ENCODE data around the gene SLC6A5. TPM values are rescaled to one million over a fixed set of nuclear protein-coding genes. Genes with fewer than 3 reads are reported as not detected.
"Not testable (repeated sequence)": the region's sequence is repeated elsewhere in the genome, so short reads cannot be mapped to it uniquely, and the experiment has no call there.

Gene SLC6A5
- not detected in 2 replicates for total RNA-seq

GRCh38 chr11:20599221-20600019 is at the start of gene SLC6A5:
TSS of gene SLC6A5 (plus strand) at chr11:20599608. CDS start at chr11:20599673, 65 bp downstream.
- H3K27me3 Mint-ChIP-seq = peaks cover 92% of the 10 kb centered on the region
- peaks cover 9% of the 10 kb centered on the region for H3K9me3 Mint-ChIP-seq
- peak within 1 kb of the TSS; percentile 3 for H3K27ac Mint-ChIP-seq
- H3K36me3 Mint-ChIP-seq (ENCODE audit: low read depth) = peaks cover 2% of the 10 kb centered on the region
- DNase-seq = peak; percentile 81
- no peaks in the 10 kb centered on the region for H3K4me1 Mint-ChIP-seq
- H3K4me3 Mint-ChIP-seq = no peak within 1 kb of the TSS
- intact Hi-C loops (cut with micrococcal nuclease) = loop anchor here (2.0 to 5.0 kb wide), 2 partner anchors 73 to 437 kb away; no protein-coding TSS in a partner anchor

DNA sequence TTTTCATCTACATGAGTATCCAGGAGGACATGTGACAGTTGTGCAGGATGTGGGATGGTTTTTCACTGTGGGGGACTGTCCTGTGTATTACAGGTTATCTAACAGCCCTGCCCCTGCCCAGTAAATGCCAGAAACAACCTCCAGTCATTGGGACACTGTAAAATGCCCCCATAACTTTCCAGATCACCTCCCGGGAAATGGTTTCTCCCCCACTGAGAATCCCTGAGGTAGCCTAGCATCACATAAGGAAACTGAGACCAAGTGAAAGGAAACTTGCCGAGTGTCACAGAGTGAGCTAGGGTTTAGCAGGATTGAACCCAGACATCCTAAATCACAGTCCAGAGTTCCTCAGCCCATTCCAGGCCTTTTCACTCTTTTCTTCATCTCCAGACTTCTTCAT is 48.3 kb upstream of the SLC6A5 start:
- Mint-ChIP-seq H3K36me3 (ENCODE audit: low read depth) (no peaks in the 10 kb centered on the region), H3K27me3 (peaks cover 2% of the 10 kb centered on the region), H3K4me3 (no peak overlapping the region), H3K9me3 (peaks cover under 1% of the 10 kb centered on the region), H3K4me1 (no peaks in the 10 kb centered on the region), H3K27ac (no peak overlapping the region)
- intact Hi-C loops (cut with micrococcal nuclease) = no loop called here
- DNase-seq = no peak

DNA sequence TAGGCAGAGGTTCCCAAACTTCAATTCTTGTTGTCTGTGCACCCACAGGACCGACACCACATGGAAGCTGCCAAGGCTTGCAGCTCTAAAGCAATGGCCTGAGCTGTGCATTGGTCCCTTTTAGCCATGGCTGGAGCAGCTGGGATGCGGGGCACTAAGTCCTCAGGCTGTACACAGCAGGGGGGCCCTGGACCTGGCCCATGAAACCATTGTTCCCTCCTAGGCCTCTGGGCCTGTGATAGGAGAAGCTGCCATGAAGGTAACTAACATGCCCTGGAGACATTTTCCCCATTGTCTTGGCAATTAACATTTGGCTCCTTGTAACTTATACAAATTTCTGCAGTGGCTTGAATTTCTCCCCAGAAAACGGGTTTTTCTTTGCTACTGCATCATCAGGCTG is 43.6 kb upstream of the SLC6A5 start:
- intact Hi-C loops (cut with micrococcal nuclease) = no loop called here
- DNase-seq = no peak
- H3K36me3 Mint-ChIP-seq (ENCODE audit: low read depth) = no peaks in the 10 kb centered on the region
- peaks cover 11% of the 10 kb centered on the region for H3K9me3 Mint-ChIP-seq
- H3K27me3 Mint-ChIP-seq = peaks cover 2% of the 10 kb centered on the region
- no peak overlapping the region for H3K4me3 Mint-ChIP-seq
- no peaks in the 10 kb centered on the region for H3K4me1 Mint-ChIP-seq
- H3K27ac Mint-ChIP-seq = no peak overlapping the region

GRCh38 chr11:20556396-20556795 is 43.0 kb upstream of the SLC6A5 start:
- peaks cover 11% of the 10 kb centered on the region for H3K9me3 Mint-ChIP-seq
- H3K4me1 Mint-ChIP-seq; H3K36me3 Mint-ChIP-seq (ENCODE audit: low read depth); intact Hi-C loops (cut with micrococcal nuclease); H3K27me3 Mint-ChIP-seq; DNase-seq; H3K27ac Mint-ChIP-seq; H3K4me3 Mint-ChIP-seq: not testable (repeated sequence)

DNA sequence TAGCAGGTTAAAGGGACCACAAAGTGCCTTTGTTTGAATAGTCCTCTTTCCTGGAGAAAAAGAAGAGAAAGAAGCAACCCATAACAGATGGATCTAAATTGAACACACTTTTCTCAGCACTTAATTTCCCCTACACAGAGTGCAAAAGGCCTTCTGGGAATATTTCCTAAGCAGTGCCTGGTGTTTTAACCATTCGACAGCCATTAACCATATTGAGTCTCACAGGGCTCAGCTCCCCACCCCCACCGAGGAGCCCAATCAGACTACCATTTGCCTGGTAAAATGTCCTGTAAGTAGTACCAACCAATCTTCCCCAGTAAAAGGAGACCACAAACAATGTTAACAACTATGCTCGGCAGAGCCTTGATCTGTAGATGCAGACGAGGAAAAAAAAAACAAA is 40.7 kb upstream of the SLC6A5 start:
- intact Hi-C loops (cut with micrococcal nuclease) = no loop called here
- Mint-ChIP-seq H3K4me1 (no peaks in the 10 kb centered on the region), H3K9me3 (peaks cover 11% of the 10 kb centered on the region), H3K27ac (no peak overlapping the region), H3K27me3 (peaks cover 2% of the 10 kb centered on the region), H3K4me3 (no peak overlapping the region), H3K36me3 (ENCODE audit: low read depth) (no peaks in the 10 kb centered on the region)
- DNase-seq = no peak

- Mint-ChIP-seq H3K9me3 (peaks cover 11% of the 10 kb centered on the region), H3K4me1 (no peaks in the 10 kb centered on the region), H3K36me3 (ENCODE audit: low read depth) (no peaks in the 10 kb centered on the region), H3K4me3 (no peak overlapping the region), H3K27ac (no peak overlapping the region), H3K27me3 (no peaks in the 10 kb centered on the region)
- DNase-seq = no peak
- intact Hi-C loops (cut with micrococcal nuclease) = no loop called here
These were observed 39.7 kb upstream of the SLC6A5 start for GRCh38 chr11:20559523-20560300.

GRCh38 chr11:20561915-20562314 is 37.5 kb upstream of the SLC6A5 start:
- Mint-ChIP-seq H3K27me3 (peaks cover 2% of the 10 kb centered on the region), H3K9me3 (peaks cover 5% of the 10 kb centered on the region), H3K4me3 (no peak overlapping the region), H3K27ac (no peak overlapping the region), H3K4me1 (no peaks in the 10 kb centered on the region), H3K36me3 (ENCODE audit: low read depth) (no peaks in the 10 kb centered on the region)
- no peak for DNase-seq
- intact Hi-C loops (cut with micrococcal nuclease) = no loop called here

DNA sequence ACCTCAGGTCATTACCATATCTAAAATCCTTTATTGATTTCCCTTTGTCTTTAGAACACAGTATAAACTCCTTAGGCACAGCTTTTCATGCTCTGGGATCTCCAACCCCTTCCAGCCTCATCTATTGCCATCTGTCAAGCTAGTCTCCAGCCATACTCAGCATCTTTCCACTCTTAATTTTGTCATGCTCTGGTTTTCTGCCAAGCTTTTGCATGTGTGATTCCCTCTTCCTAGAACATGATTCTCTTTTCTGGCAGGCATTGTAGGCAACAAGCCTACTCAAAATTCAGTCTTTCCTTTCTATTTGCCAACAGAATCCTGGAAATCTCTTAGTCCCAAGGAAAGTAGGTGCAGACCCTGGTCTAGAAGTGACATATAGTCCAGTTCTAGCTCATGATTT is 35.5 kb upstream of the SLC6A5 start:
- intact Hi-C loops (cut with micrococcal nuclease) = no loop called here
- no peak overlapping the region for H3K4me3 Mint-ChIP-seq
- H3K9me3 Mint-ChIP-seq = peaks cover 4% of the 10 kb centered on the region
- no peaks in the 10 kb centered on the region for H3K4me1 Mint-ChIP-seq
- no peak for DNase-seq
- no peaks in the 10 kb centered on the region for H3K36me3 Mint-ChIP-seq (ENCODE audit: low read depth)
- H3K27ac Mint-ChIP-seq = no peak overlapping the region
- H3K27me3 Mint-ChIP-seq = peaks cover 2% of the 10 kb centered on the region

- intact Hi-C loops (cut with micrococcal nuclease) = no loop called here
- H3K4me1 Mint-ChIP-seq = no peaks in the 10 kb centered on the region
- H3K27ac Mint-ChIP-seq = no peak overlapping the region
- peaks cover 2% of the 10 kb centered on the region for H3K27me3 Mint-ChIP-seq
- DNase-seq = no peak
- H3K36me3 Mint-ChIP-seq (ENCODE audit: low read depth) = no peaks in the 10 kb centered on the region
- no peak overlapping the region for H3K4me3 Mint-ChIP-seq
- H3K9me3 Mint-ChIP-seq = no peaks in the 10 kb centered on the region
These were observed 34.4 kb upstream of the SLC6A5 start for GRCh38 chr11:20564846-20565635.

DNA sequence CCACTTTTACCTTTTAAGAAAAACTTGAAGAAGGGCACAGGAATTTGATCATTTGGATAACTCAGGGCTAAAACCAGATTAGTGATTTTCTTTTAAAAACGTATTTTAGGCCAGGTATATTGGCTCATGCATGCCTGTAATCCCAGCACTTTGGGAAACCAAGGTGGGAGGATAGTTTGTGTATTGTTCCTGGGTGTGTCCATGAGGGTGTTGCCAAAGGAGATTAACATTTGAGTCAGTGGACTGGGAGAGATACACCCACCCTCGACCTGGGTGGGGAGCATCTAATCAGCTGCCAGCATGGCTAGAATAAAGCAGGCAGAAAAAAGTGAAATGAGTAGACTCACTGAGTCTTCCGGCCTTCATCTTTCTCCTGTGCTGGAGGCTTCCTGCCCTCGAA is 33.3 kb upstream of the SLC6A5 start:
- H3K36me3 Mint-ChIP-seq (ENCODE audit: low read depth); H3K4me1 Mint-ChIP-seq; intact Hi-C loops (cut with micrococcal nuclease); H3K4me3 Mint-ChIP-seq; DNase-seq; H3K9me3 Mint-ChIP-seq; H3K27ac Mint-ChIP-seq; H3K27me3 Mint-ChIP-seq: not testable (repeated sequence)

DNA sequence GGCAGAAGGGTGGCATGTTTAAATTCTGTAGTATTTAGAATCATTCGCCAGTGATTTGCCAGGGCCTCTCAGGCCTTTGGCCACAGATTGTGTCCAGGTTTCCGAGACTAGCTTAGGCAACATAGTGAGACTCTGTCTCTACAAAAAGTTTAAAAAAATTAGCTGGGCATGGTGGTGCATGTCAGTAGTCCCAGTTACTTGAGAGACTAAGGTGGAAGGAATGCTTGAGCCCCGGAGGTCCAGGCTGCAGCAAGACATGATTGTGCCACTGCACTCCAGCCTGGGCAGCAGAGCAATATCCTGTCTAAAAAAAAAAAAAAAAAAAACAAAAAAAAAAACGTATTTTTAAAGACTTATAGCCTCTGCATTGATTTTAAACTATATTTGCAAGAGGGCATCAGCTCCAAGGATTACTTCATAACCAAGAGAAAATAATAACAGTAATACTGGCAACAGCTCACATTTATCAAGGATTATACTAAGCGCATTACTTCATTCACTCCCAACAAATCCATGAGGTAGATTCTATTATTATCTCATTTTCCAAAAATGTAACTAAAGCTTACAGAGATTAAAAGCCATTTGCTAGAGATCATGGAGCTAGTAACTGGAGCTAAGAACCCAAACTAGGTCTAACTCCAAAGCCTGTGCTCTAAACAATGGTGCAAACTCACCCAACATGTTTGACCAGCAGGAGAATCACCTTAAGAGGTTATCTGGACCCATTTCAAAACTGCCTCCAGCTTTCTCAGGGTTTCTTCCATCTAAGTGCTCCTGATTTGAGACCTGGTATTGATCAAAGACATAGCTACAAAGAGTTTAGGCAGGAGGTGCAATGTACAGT is 32.6 kb upstream of the SLC6A5 start:
- intact Hi-C loops (cut with micrococcal nuclease) = no loop called here
- H3K9me3 Mint-ChIP-seq = no peaks in the 10 kb centered on the region
- H3K27ac Mint-ChIP-seq = no peak overlapping the region
- H3K4me1 Mint-ChIP-seq = no peaks in the 10 kb centered on the region
- DNase-seq = no peak
- peaks cover 2% of the 10 kb centered on the region for H3K27me3 Mint-ChIP-seq
- H3K4me3 Mint-ChIP-seq = no peak overlapping the region
- no peaks in the 10 kb centered on the region for H3K36me3 Mint-ChIP-seq (ENCODE audit: low read depth)

DNA sequence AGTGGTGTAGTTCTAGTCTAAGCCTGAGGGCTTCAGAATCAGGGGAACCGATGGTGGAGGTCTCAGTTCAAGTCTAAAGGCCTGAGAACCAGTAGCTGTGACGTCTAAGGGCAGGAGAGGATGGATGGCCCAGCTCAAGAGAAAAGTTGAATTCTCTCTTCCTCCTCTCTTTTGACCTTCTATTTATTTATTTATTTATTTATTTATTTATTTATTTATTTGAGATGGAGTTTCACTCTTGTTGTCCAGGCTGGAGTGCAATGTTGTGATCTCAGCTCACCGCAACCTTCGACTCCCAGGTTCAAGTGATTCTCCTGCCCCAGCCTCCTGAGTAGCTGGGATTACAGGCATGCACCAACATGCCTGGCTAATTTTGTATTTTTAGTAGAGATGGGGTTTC is 19.7 kb upstream of the SLC6A5 start:
- H3K27me3 Mint-ChIP-seq; intact Hi-C loops (cut with micrococcal nuclease); H3K4me3 Mint-ChIP-seq: not testable (repeated sequence)

GRCh38 chr11:20583201-20583600 is 16.2 kb upstream of the SLC6A5 start:
- no peak for DNase-seq
- no peaks in the 10 kb centered on the region for H3K9me3 Mint-ChIP-seq
- intact Hi-C loops (cut with micrococcal nuclease) = no loop called here
- H3K36me3 Mint-ChIP-seq (ENCODE audit: low read depth) = no peaks in the 10 kb centered on the region
- no peak overlapping the region for H3K27ac Mint-ChIP-seq
- H3K4me1 Mint-ChIP-seq = no peaks in the 10 kb centered on the region
- peaks cover 2% of the 10 kb centered on the region for H3K27me3 Mint-ChIP-seq
- no peak overlapping the region for H3K4me3 Mint-ChIP-seq

More for the DNA sequence above, 19.7 kb upstream of the SLC6A5 start:
- DNase-seq; H3K36me3 Mint-ChIP-seq (ENCODE audit: low read depth); H3K4me1 Mint-ChIP-seq; H3K9me3 Mint-ChIP-seq; H3K27ac Mint-ChIP-seq: not testable (repeated sequence)
